Aorta (tissue), 5 donors: ENCODE measurements around the gene ABI3BP. TPM values are rescaled to one million over a fixed set of nuclear protein-coding genes. Genes with fewer than 3 reads are reported as not detected.

Experiments
- ATAC-seq: fragments of 200-7000 bp; cut with Tn5 transposase; one replicate; pipeline ENCODE4 v1.9.1; 2022; ENCODE audit warnings: moderate library complexity; ENCODE audit not compliant: low FRiP score
- DNase-seq, 2 donors: peaks; one replicate each; pipeline ENCODE4 v3.0.0-alpha.2; 2020
- H3K27ac ChIP-seq, 2 donors: one replicate each; pipeline ENCODE4 v1.5.1; 2013; ENCODE audit warnings: low read length in 2 of 2, mild to moderate bottlenecking in 2 of 2, moderate library complexity in 2 of 2, control low read depth in 1 of 2, inconsistent platforms in 1 of 2, low read depth in 1 of 2
- H3K27me3 ChIP-seq, 2 donors: one replicate each; pipeline ENCODE4 v1.6.1; 2013; ENCODE audit warnings: control low read depth in 1 of 2, low read length in 1 of 2, mild to moderate bottlenecking in 1 of 2, moderate library complexity in 1 of 2; ENCODE audit not compliant: insufficient read depth in 2 of 2, control insufficient read depth in 1 of 2
- H3K36me3 ChIP-seq, 2 donors: one replicate each; pipeline ENCODE4 v1.6.1; 2013; ENCODE audit warnings: control low read depth in 1 of 2, low read length in 1 of 2, mild to moderate bottlenecking in 1 of 2; ENCODE audit not compliant: insufficient read depth in 2 of 2, control insufficient read depth in 1 of 2
- H3K4me1 ChIP-seq, 2 donors: one replicate each; pipeline ENCODE4 v1.6.1; 2013; ENCODE audit warnings: low read length in 2 of 2, control low read depth in 1 of 2, mild to moderate bottlenecking in 1 of 2, moderate library complexity in 1 of 2; ENCODE audit not compliant: insufficient read depth in 2 of 2, control insufficient read depth in 1 of 2
- H3K4me3 ChIP-seq, 2 donors: one replicate each; pipeline ENCODE4 v1.5.1; 2013; ENCODE audit warnings: low read length in 2 of 2, control low read depth in 1 of 2, mild to moderate bottlenecking in 1 of 2
- H3K9me3 ChIP-seq: one replicate; pipeline ENCODE4 v1.6.1; 2013; ENCODE audit warnings: mild to moderate bottlenecking, low read length; ENCODE audit not compliant: control insufficient read depth
- WGBS, 2 donors: extraction: QIAGEN DNeasy Blood & Tissue Kit; methylation state at CpG; one replicate each; pipeline ENCODE4 v1.1.7; 2013; 5-methylcytosine and 5-hydroxymethylcytosine counted together
- intact Hi-C, 2 donors: fragments of 100-400 bp; cut with DNase I; formaldehyde crosslinking; loops; one replicate each; pipeline versions ENCODE4 v1.14.2 to v1.15.0; 2022
- polyA plus RNA-seq, 2 donors: library from polyadenylated mRNA; stranded (reverse); fragments of 200-250 nt; gene quantifications; one replicate each; pipeline ENCODE4 v1.2.3, GENCODE V29; 2013
- total RNA-seq, 2 donors: library from RNA; stranded (reverse); fragmentation: NEBNext Ultra II Directional; extraction: Animal tissue kit (Norgen Biotek cat#: 25700); gene quantifications; one replicate each; pipeline ENCODE4 v1.2.1, GENCODE V29; 2021
- donor health status: healthy with polysubstance abuse.
- donor health status: Bipolar disorder and iron deficiency.
- donor health status: DM: no; HTN: no; CAD: no.
- donor health status: DM: no; HTN: no; CAD: no.
- donor health status: DM: yes; HTN: yes; CAD: no.

ABI3BP gene
- total and polyA plus RNA-seq, 4 donors: 4.6 to 389 (median 115) TPM

- ATAC-seq (no peak), DNase-seq (no peak)
- Histone ChIP-seq H3K4me3 (no peak overlapping the region), H3K27ac (no peak overlapping the region), H3K4me1 (peaks cover 0 to 2% of the 10 kb centered on the region in 2 donors), H3K9me3 (no peaks in the 10 kb centered on the region), H3K36me3 (no peaks in the 10 kb centered on the region), H3K27me3 (no peaks in the 10 kb centered on the region)
- intact Hi-C loops: no loop called here
- 98 to 99% methylated on average over 2 of the region's 2 CpGs for WGBS, 2 donors
Observed at GRCh38 chr3:100857863-100858262, 135.4 kb downstream of the ABI3BP start.

- peaks cover 0 to 2% of the 10 kb centered on the region in 2 donors for H3K4me1 ChIP-seq
- 99 to 100% methylated on average over 1 of the region's 1 CpG for WGBS, 2 donors
- no peaks in the 10 kb centered on the region for H3K27me3 ChIP-seq
- H3K4me3 ChIP-seq: no peak overlapping the region
- ATAC-seq (no peak), DNase-seq (no peak)
- no peak overlapping the region for H3K27ac ChIP-seq
- H3K9me3 ChIP-seq: no peaks in the 10 kb centered on the region
- intact Hi-C loops: no loop called here
- no peaks in the 10 kb centered on the region for H3K36me3 ChIP-seq
Observed at GRCh38 chr3:100856821-100857220, 136.4 kb downstream of the ABI3BP start.

GRCh38 chr3:100852840-100853239 is 140.4 kb downstream of the ABI3BP start:
- Histone ChIP-seq H3K27me3 (no peaks in the 10 kb centered on the region), H3K9me3 (no peaks in the 10 kb centered on the region), H3K36me3 (no peaks in the 10 kb centered on the region), H3K4me1 (no peaks in the 10 kb centered on the region), H3K27ac (no peak overlapping the region), H3K4me3 (no peak overlapping the region)
- no peak for DNase-seq
- ATAC-seq: no peak
- intact Hi-C loops: no loop called here
- WGBS, 2 donors: 87 to 91% methylated on average over 3 of the region's 3 CpGs

- intact Hi-C loops: no loop called here
- Histone ChIP-seq H3K4me3 (no peak overlapping the region), H3K27me3 (no peaks in the 10 kb centered on the region), H3K36me3 (no peaks in the 10 kb centered on the region), H3K9me3 (no peaks in the 10 kb centered on the region), H3K27ac (no peak overlapping the region), H3K4me1 (no peaks in the 10 kb centered on the region)
- DNase-seq (no peak), ATAC-seq (no peak)
- WGBS, 2 donors: 3 to 8% methylated on average over 2 of the region's 2 CpGs
Observed at GRCh38 chr3:100850701-100851100, 142.5 kb downstream of the ABI3BP start.

- no peak overlapping the region for H3K27ac ChIP-seq
- H3K4me3 ChIP-seq: no peak overlapping the region
- H3K36me3 ChIP-seq: no peaks in the 10 kb centered on the region
- no peaks in the 10 kb centered on the region for H3K4me1 ChIP-seq
- ATAC-seq: no peak
- WGBS, 2 donors: 16 to 26% methylated on average over 3 of the region's 3 CpGs
- no peak for DNase-seq
- no peaks in the 10 kb centered on the region for H3K9me3 ChIP-seq
- H3K27me3 ChIP-seq: no peaks in the 10 kb centered on the region
- intact Hi-C loops: no loop called here
Observed at GRCh38 chr3:100850156-100850555, 143.1 kb downstream of the ABI3BP start.

GRCh38 chr3:100844063-100844936 is 148.9 kb downstream of the ABI3BP start:
- no peak overlapping the region for H3K4me3 ChIP-seq
- intact Hi-C loops: no loop called here
- no peaks in the 10 kb centered on the region for H3K27me3 ChIP-seq
- no peak for ATAC-seq
- WGBS, 2 donors: 87 to 88% methylated on average over 8 of the region's 8 CpGs
- no peaks in the 10 kb centered on the region for H3K36me3 ChIP-seq
- H3K9me3 ChIP-seq: no peaks in the 10 kb centered on the region
- no peak overlapping the region for H3K27ac ChIP-seq
- H3K4me1 ChIP-seq: no peaks in the 10 kb centered on the region
- DNase-seq: no peak

- Histone ChIP-seq H3K27me3 (no peaks in the 10 kb centered on the region), H3K27ac (no peak overlapping the region), H3K4me1 (no peaks in the 10 kb centered on the region), H3K4me3 (no peak overlapping the region), H3K9me3 (no peaks in the 10 kb centered on the region), H3K36me3 (no peaks in the 10 kb centered on the region)
- 86 to 88% methylated on average over 2 of the region's 2 CpGs for WGBS, 2 donors
- intact Hi-C loops: no loop called here
- no peak for DNase-seq
- no peak for ATAC-seq
Observed at GRCh38 chr3:100838157-100838556, 155.1 kb downstream of the ABI3BP start.

- Histone ChIP-seq H3K4me1 (no peaks in the 10 kb centered on the region), H3K9me3 (no peaks in the 10 kb centered on the region), H3K27me3 (no peaks in the 10 kb centered on the region), H3K27ac (no peak overlapping the region), H3K4me3 (no peak overlapping the region), H3K36me3 (peaks cover 0 to 3% of the 10 kb centered on the region in 2 donors)
- 73 to 78% methylated on average over 1 of the region's 1 CpG for WGBS, 2 donors
- DNase-seq (no peak), ATAC-seq (no peak)
- intact Hi-C loops: no loop called here
Observed at GRCh38 chr3:100836661-100837060, 156.6 kb downstream of the ABI3BP start.

- ATAC-seq (no peak), DNase-seq (no peak)
- intact Hi-C loops: no loop called here
- Histone ChIP-seq H3K27ac (no peak overlapping the region), H3K9me3 (no peaks in the 10 kb centered on the region), H3K4me3 (no peak overlapping the region), H3K36me3 (peaks cover 0 to 3% of the 10 kb centered on the region in 2 donors), H3K27me3 (no peaks in the 10 kb centered on the region), H3K4me1 (no peaks in the 10 kb centered on the region)
- WGBS, 2 donors: 91 to 93% methylated on average over 5 of the region's 5 CpGs
Observed at GRCh38 chr3:100834332-100834731, 158.9 kb downstream of the ABI3BP start.
